Activated naive CD8-positive, alpha-beta T cell treated with anti-CD3 and anti-CD28 coated beads, Interleukin-2, amount 10 ng/mL, durations not matched to agents 7 days and 5 days (primary cell): ENCODE measurements around the gene CABCOCO1. TPM values are rescaled to one million over a fixed set of nuclear protein-coding genes. Genes with fewer than 3 reads are reported as not detected.

Experiments used
- ATAC-seq: fragments of 150-1000 bp; cut with Tn5 transposase; one replicate; pipeline ENCODE4 v1.10.0; 2021; ENCODE audit warnings: low read depth, moderate library complexity
- POLR2A ChIA-PET: fragments of 350-600 bp; sonication (Branson Sonifier 250); formaldehyde crosslinking; loops from one replicate; lab custom pipeline; 2021; ENCODE audit warnings: antibody characterized with exemption; lab: Charles Lee
- DNase-seq: peaks from one replicate; pipeline ENCODE4 v3.0.0; 2021
- H3K27ac Mint-ChIP-seq: one replicate; pipeline ENCODE4 v1.8.0; 2022; ENCODE audit warnings: mild to moderate bottlenecking, mixed read lengths
- H3K27me3 Mint-ChIP-seq: one replicate; pipeline ENCODE4 v1.8.0; 2022; ENCODE audit warnings: mild to moderate bottlenecking, moderate library complexity, mixed read lengths
- H3K36me3 Mint-ChIP-seq: one replicate; pipeline ENCODE4 v1.8.0; 2021; ENCODE audit warnings: mild to moderate bottlenecking, mixed read lengths
- H3K4me1 Mint-ChIP-seq: one replicate; pipeline ENCODE4 v1.8.0; 2021; ENCODE audit warnings: mixed read lengths
- H3K4me3 Mint-ChIP-seq: one replicate; pipeline ENCODE4 v1.8.0; 2022; ENCODE audit warnings: mild to moderate bottlenecking, moderate library complexity, mixed read lengths
- H3K9me3 Mint-ChIP-seq: one replicate; pipeline ENCODE4 v1.8.0; 2021; ENCODE audit warnings: mixed read lengths
- total RNA-seq, 2 experiments: library from RNA; stranded (reverse); gene quantifications; one replicate each; pipeline ENCODE4 v1.2.3, GENCODE V29; 2021

Gene CABCOCO1
- total RNA-seq, 2 experiments from 2014 or later = not detected

DNA sequence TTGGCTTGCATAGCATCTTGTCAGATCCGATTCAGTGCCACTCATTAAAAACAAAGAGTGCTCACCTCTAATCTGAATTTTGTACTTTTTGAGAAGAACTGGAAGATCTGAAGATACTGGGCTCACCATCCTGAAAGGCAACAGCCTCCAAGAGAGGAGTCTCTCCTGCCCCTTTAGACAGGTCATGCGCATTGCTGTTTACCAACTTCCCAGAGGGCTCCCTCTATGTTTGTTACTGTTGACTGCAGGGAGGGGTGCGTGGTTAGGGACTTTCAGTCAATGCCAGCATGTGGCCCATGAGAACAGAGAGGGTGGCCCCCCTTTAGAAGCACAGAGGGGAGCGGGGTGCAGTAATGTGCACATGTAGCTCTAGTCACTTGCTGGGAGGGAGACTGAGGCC lies 33.2 kb upstream of the CABCOCO1 start:
- no peak overlapping the region for H3K4me3 Mint-ChIP-seq
- H3K4me1 Mint-ChIP-seq = no peaks in the 10 kb centered on the region
- POLR2A ChIA-PET = no interaction called here
- H3K36me3 Mint-ChIP-seq = no peaks in the 10 kb centered on the region
- H3K27me3 Mint-ChIP-seq = no peaks in the 10 kb centered on the region
- H3K27ac Mint-ChIP-seq = no peak overlapping the region
- ATAC-seq (no peak), DNase-seq (no peak)
- H3K9me3 Mint-ChIP-seq = no peaks in the 10 kb centered on the region

- Mint-ChIP-seq H3K4me1 (no peaks in the 10 kb centered on the region), H3K36me3 (no peaks in the 10 kb centered on the region), H3K9me3 (no peaks in the 10 kb centered on the region), H3K27me3 (no peaks in the 10 kb centered on the region), H3K27ac (no peak overlapping the region), H3K4me3 (no peak overlapping the region)
- DNase-seq (no peak), ATAC-seq (no peak)
- POLR2A ChIA-PET = no interaction called here
These were observed 30.6 kb upstream of the CABCOCO1 start for GRCh38 chr10:61632057-61632670.

- H3K27me3 Mint-ChIP-seq = no peaks in the 10 kb centered on the region
- POLR2A ChIA-PET = no interaction called here
- ATAC-seq (no peak), DNase-seq (no peak)
- H3K36me3 Mint-ChIP-seq = no peaks in the 10 kb centered on the region
- H3K27ac Mint-ChIP-seq = no peak overlapping the region
- H3K9me3 Mint-ChIP-seq = no peaks in the 10 kb centered on the region
- H3K4me3 Mint-ChIP-seq = no peak overlapping the region
- H3K4me1 Mint-ChIP-seq = no peaks in the 10 kb centered on the region
These were observed 29.1 kb upstream of the CABCOCO1 start for GRCh38 chr10:61633665-61634064.

DNA sequence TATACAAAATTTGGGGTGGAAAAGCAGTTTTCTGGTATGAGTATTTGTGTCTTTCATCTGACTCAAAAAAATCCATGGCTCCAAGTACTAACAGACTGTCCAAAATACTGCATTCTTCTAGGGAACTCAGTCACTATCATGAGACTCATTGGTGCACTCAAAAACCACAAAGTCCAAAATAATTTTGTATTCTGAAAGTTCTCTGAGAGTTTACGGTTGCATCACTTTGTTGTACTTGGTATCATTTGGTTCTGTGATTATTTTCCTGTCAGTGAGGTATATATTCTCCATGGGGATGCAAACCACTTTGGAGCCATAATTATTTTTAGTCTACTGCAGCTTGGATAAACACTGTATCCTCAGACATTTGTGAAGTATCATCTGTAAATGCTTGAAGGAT lies 28.0 kb upstream of the CABCOCO1 start:
- H3K36me3 Mint-ChIP-seq = no peaks in the 10 kb centered on the region
- H3K4me1 Mint-ChIP-seq = no peaks in the 10 kb centered on the region
- POLR2A ChIA-PET = no interaction called here
- H3K27me3 Mint-ChIP-seq = no peaks in the 10 kb centered on the region
- DNase-seq (no peak), ATAC-seq (no peak)
- H3K9me3 Mint-ChIP-seq = no peaks in the 10 kb centered on the region
- H3K27ac Mint-ChIP-seq = no peak overlapping the region
- no peak overlapping the region for H3K4me3 Mint-ChIP-seq

DNA sequence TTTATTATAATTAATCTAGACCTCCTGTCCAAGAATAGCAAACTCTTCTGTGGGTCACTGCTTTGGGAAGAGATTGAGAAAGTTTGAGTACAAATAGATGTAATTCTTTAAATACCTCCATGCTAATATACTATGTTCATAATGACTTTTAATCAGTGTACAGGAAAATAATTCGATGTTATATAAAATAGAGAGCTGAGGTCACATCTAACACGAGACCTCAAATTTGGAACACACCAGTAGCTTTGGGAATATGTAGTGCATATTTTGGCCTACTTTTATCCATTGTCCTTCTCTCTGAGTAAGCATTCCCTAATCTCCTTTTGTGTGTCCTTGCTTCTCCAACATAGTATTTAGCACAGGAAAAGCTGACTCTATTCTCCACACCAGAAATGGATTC lies 27.3 kb upstream of the CABCOCO1 start:
- DNase-seq (no peak), ATAC-seq (no peak)
- POLR2A ChIA-PET = no interaction called here
- no peak overlapping the region for H3K27ac Mint-ChIP-seq
- H3K9me3 Mint-ChIP-seq = no peaks in the 10 kb centered on the region
- H3K27me3 Mint-ChIP-seq = no peaks in the 10 kb centered on the region
- no peaks in the 10 kb centered on the region for H3K4me1 Mint-ChIP-seq
- no peaks in the 10 kb centered on the region for H3K36me3 Mint-ChIP-seq
- no peak overlapping the region for H3K4me3 Mint-ChIP-seq

GRCh38 chr10:61635932-61636331 lies 26.8 kb upstream of the CABCOCO1 start:
- DNase-seq (no peak), ATAC-seq (no peak)
- Mint-ChIP-seq H3K4me3 (no peak overlapping the region), H3K36me3 (no peaks in the 10 kb centered on the region), H3K9me3 (no peaks in the 10 kb centered on the region), H3K27me3 (no peaks in the 10 kb centered on the region), H3K27ac (no peak overlapping the region), H3K4me1 (no peaks in the 10 kb centered on the region)
- POLR2A ChIA-PET = no interaction called here

GRCh38 chr10:61639952-61640351 lies 22.8 kb upstream of the CABCOCO1 start:
- ATAC-seq (no peak), DNase-seq (no peak)
- Mint-ChIP-seq H3K27me3 (peaks cover 6% of the 10 kb centered on the region), H3K4me1 (no peaks in the 10 kb centered on the region), H3K4me3 (no peak overlapping the region), H3K27ac (no peak overlapping the region), H3K36me3 (no peaks in the 10 kb centered on the region), H3K9me3 (no peaks in the 10 kb centered on the region)
- POLR2A ChIA-PET = no interaction called here

DNA sequence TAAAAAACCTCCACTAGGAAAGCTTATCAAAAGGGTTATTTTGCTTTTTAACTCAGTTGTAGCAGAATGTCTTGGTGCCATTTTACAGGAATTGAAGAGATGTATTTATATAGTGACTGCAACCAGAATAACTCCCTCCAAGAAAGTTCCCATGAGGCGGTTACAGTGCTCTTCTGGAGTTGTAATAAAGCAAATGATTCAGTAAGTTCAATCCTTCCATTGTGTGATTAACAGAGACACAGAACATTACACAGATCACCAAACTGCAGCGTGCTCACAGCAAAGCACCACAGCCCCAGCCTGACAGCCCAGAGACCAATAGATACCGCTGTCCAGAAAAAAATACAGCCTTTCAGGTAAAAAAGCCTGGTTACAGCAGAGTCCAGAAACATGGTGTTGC lies 21.9 kb upstream of the CABCOCO1 start:
- DNase-seq (no peak), ATAC-seq (no peak)
- POLR2A ChIA-PET = no interaction called here
- Mint-ChIP-seq H3K27ac (no peak overlapping the region), H3K4me1 (no peaks in the 10 kb centered on the region), H3K9me3 (no peaks in the 10 kb centered on the region), H3K36me3 (no peaks in the 10 kb centered on the region), H3K27me3 (peaks cover 6% of the 10 kb centered on the region), H3K4me3 (no peak overlapping the region)

DNA sequence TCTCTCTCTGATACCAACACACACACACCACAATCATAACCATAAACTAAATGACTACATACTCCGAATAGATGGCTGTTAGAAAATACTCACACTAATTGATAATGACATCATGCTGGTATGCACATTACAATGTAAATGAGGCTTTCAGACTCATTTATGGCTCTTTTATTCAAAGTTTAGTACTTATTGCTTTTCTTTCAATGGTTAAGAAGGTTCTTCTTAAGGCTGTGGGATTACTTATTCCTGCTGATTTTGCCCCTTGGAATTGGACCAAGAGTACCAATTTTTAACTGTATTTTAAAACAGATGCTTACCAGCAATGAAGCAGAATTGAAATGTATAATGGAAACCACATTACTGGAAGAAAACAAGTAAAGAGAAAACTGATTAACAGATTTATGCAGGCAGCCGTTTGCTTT lies 20.6 kb upstream of the CABCOCO1 start:
- POLR2A ChIA-PET = no interaction called here

DNA sequence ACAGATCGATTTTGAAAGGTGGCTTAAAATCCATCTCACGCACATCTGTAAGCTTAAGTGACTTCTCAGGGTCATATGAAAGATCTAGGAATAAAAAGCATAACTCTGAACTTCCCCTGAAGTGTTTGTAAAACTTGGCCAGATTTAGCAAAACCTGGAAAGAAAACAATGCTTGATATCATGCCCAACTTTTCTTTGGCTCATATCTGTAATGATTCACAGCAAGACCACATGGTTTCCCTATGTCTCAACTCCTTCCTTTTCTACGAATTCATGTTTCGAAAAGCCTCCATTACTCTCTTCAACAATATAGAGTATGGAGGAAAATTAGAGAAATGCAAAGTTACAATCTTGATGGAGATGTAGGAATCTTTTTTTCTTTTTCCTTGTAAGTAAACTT lies 20.1 kb upstream of the CABCOCO1 start:
- Mint-ChIP-seq H3K36me3 (no peaks in the 10 kb centered on the region), H3K4me3 (no peak overlapping the region), H3K27ac (no peak overlapping the region), H3K9me3 (no peaks in the 10 kb centered on the region), H3K27me3 (peaks cover 6% of the 10 kb centered on the region), H3K4me1 (no peaks in the 10 kb centered on the region)
- ATAC-seq (no peak), DNase-seq (no peak)
- POLR2A ChIA-PET = no interaction called here

More for the DNA sequence above, 20.6 kb upstream of the CABCOCO1 start:
- ATAC-seq = no peak
- Mint-ChIP-seq H3K36me3 (no peaks in the 10 kb centered on the region), H3K4me1 (no peaks in the 10 kb centered on the region), H3K27me3 (peaks cover 6% of the 10 kb centered on the region), H3K4me3 (no peak overlapping the region), H3K9me3 (no peaks in the 10 kb centered on the region), H3K27ac (no peak overlapping the region)
- no peak for DNase-seq

DNA sequence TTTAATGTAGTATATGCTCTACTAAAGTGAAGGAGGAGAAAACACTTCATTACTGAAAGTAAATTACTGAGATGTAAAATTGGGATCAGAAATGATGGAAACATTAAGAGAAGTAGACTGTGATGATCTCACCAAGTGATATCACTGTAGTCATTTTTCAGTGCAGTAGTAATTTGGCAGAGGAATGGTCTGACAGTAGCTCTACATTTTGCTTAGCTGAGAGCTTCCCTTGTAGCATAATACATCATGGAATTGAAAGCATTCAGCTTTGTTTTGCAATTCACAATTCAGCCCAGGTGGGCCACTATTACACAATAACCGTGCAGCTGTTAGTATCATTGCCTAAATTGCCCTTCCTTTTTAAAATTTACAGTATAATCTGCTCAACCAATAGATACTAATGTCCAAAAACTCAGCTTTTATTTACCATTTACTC lies 19.4 kb upstream of the CABCOCO1 start:
- Mint-ChIP-seq H3K9me3 (no peaks in the 10 kb centered on the region), H3K4me1 (no peaks in the 10 kb centered on the region), H3K27me3 (peaks cover 6% of the 10 kb centered on the region), H3K4me3 (no peak overlapping the region), H3K27ac (no peak overlapping the region), H3K36me3 (no peaks in the 10 kb centered on the region)
- DNase-seq = no peak
- no peak for ATAC-seq
- POLR2A ChIA-PET = no interaction called here

DNA sequence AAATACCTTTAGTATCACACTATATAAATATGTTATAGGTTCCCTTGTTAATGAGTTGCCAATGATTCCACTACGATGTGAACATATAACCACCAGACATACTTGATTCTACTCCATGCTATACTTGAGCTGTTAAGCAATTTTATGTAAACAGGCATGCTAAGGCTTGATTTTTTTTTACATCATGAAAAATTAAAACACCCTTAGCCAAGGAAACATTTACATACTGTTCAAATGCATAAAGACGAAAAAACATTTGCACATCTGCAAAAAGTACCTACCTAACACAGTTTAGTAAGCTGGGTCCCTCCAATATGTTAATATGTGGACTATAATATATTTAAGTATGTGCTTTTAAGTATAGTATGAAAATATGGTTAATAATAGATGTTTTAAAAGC lies 9.0 kb upstream of the CABCOCO1 start:
- POLR2A ChIA-PET = no interaction called here

DNA sequence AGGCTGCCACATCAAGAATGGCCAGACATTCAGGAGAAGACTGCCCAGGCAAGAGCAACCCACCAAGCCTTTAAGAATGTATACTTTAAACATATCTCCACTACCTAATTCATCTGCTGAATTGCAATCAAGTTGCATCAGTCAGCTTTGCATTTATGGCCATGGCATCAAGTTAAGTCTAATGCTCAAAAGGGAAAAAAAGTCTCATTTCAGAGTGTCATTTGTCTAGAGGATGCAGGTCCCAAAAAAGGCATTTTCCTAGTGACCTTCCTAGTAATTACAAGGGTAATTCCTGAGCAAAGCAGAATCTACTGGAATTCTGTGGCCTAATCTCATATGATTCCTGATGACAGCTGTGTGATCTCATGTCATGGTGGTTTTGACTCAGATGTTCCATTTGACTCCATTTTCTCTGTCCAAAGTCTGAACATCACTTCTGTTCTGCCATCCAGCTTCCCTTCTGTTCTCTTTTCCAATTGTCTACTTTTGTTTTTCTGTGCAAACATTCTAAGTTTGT lies 7.3 kb upstream of the CABCOCO1 start:
- Mint-ChIP-seq H3K4me1 (no peaks in the 10 kb centered on the region), H3K9me3 (no peaks in the 10 kb centered on the region), H3K27me3 (peaks cover 5% of the 10 kb centered on the region), H3K4me3 (no peak overlapping the region), H3K36me3 (no peaks in the 10 kb centered on the region), H3K27ac (no peak overlapping the region)
- ATAC-seq (no peak), DNase-seq (no peak)
- POLR2A ChIA-PET = no interaction called here

More for the DNA sequence above, 9.0 kb upstream of the CABCOCO1 start:
- H3K9me3 Mint-ChIP-seq = no peaks in the 10 kb centered on the region
- ATAC-seq = no peak
- peaks cover 2% of the 10 kb centered on the region for H3K27me3 Mint-ChIP-seq
- H3K4me1 Mint-ChIP-seq = no peaks in the 10 kb centered on the region
- no peaks in the 10 kb centered on the region for H3K36me3 Mint-ChIP-seq
- H3K27ac Mint-ChIP-seq = no peak overlapping the region
- no peak overlapping the region for H3K4me3 Mint-ChIP-seq
- DNase-seq = no peak

- POLR2A ChIA-PET = no interaction called here
- no peaks in the 10 kb centered on the region for H3K36me3 Mint-ChIP-seq
- H3K9me3 Mint-ChIP-seq = no peaks in the 10 kb centered on the region
- no peaks in the 10 kb centered on the region for H3K4me1 Mint-ChIP-seq
- DNase-seq = no peak
- no peak for ATAC-seq
- H3K4me3 Mint-ChIP-seq = no peak overlapping the region
- peaks cover 35% of the 10 kb centered on the region for H3K27me3 Mint-ChIP-seq
- H3K27ac Mint-ChIP-seq = no peak overlapping the region
These were observed 737 bp downstream of the CABCOCO1 start for GRCh38 chr10:61663466-61663865.
